RWPE2 (cell line): ENCODE measurements around the gene FXR2.

Experiments
- ATAC-seq: fragments of 200-7000 bp; cut with Tn5 transposase; 3 replicates; pipeline ENCODE4 v1.9.1; 2021; ENCODE audit warnings: low read depth
- DNase-seq: peaks from one replicate; pipeline ENCODE4 v3.0.0-alpha.2; 2020; ENCODE audit warnings: low spot score
- H3K27ac ChIP-seq: fragments of 450-650 bp; 2 replicates; pipeline ENCODE4 v1.5.1; 2017; ENCODE audit warnings: mild to moderate bottlenecking; ENCODE audit not compliant: poor library complexity, severe bottlenecking
- H3K27me3 ChIP-seq: fragments of 250-450 bp; sonication (Bioruptor Pico); 2 replicates; pipeline ENCODE4 v1.5.1; 2021; ENCODE audit warnings: mild to moderate bottlenecking, moderate library complexity; ENCODE audit not compliant: insufficient read depth, poor library complexity, severe bottlenecking
- H3K36me3 ChIP-seq: fragments of 250-450 bp; sonication (Bioruptor Pico); 2 replicates; pipeline ENCODE4 v1.5.1; 2020; ENCODE audit warnings: low read depth, mild to moderate bottlenecking, moderate library complexity
- H3K4me1 ChIP-seq: fragments of 250-450 bp; sonication (Bioruptor Pico); 2 replicates; pipeline ENCODE4 v1.5.1; 2021; ENCODE audit warnings: mild to moderate bottlenecking, moderate library complexity; ENCODE audit not compliant: insufficient read depth, poor library complexity, severe bottlenecking
- H3K4me3 ChIP-seq: fragments of 250-450 bp; sonication (Bioruptor Pico); 2 replicates; pipeline ENCODE4 v1.5.1; 2021; ENCODE audit warnings: mild to moderate bottlenecking, moderate library complexity; ENCODE audit not compliant: severe bottlenecking
- H3K9me3 ChIP-seq: fragments of 250-450 bp; sonication (Bioruptor Pico); 2 replicates; pipeline ENCODE4 v1.5.1; 2021; ENCODE audit warnings: mild to moderate bottlenecking, moderate library complexity; ENCODE audit not compliant: severe bottlenecking
- TF ChIP-seq, protein P1 (sequence below): fragments of 450-650 bp; IDR thresholded peaks from one replicate; pipeline ENCODE4 v1.5.1; 2017; ENCODE audit warnings: mild to moderate bottlenecking, moderate library complexity; ENCODE audit not compliant: poor library complexity, severe bottlenecking

Gene FXR2

GRCh38 chr17:7589204-7589868 is 25.4 kb downstream of the FXR2 start:
- Histone ChIP-seq H3K9me3 (no peaks in the 10 kb centered on the region), H3K4me1 (peaks cover 17% of the 10 kb centered on the region), H3K4me3 (peak overlapping the region; percentile 66), H3K36me3 (peaks cover 58% of the 10 kb centered on the region), H3K27ac (peak overlapping the region; percentile 97), H3K27me3 (no peaks in the 10 kb centered on the region)
- peak; percentile 89 for DNase-seq
- TF ChIP-seq, protein P1, sequence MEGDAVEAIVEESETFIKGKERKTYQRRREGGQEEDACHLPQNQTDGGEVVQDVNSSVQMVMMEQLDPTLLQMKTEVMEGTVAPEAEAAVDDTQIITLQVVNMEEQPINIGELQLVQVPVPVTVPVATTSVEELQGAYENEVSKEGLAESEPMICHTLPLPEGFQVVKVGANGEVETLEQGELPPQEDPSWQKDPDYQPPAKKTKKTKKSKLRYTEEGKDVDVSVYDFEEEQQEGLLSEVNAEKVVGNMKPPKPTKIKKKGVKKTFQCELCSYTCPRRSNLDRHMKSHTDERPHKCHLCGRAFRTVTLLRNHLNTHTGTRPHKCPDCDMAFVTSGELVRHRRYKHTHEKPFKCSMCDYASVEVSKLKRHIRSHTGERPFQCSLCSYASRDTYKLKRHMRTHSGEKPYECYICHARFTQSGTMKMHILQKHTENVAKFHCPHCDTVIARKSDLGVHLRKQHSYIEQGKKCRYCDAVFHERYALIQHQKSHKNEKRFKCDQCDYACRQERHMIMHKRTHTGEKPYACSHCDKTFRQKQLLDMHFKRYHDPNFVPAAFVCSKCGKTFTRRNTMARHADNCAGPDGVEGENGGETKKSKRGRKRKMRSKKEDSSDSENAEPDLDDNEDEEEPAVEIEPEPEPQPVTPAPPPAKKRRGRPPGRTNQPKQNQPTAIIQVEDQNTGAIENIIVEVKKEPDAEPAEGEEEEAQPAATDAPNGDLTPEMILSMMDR: peak; percentile 96
- peak; percentile 55 for ATAC-seq

DNA sequence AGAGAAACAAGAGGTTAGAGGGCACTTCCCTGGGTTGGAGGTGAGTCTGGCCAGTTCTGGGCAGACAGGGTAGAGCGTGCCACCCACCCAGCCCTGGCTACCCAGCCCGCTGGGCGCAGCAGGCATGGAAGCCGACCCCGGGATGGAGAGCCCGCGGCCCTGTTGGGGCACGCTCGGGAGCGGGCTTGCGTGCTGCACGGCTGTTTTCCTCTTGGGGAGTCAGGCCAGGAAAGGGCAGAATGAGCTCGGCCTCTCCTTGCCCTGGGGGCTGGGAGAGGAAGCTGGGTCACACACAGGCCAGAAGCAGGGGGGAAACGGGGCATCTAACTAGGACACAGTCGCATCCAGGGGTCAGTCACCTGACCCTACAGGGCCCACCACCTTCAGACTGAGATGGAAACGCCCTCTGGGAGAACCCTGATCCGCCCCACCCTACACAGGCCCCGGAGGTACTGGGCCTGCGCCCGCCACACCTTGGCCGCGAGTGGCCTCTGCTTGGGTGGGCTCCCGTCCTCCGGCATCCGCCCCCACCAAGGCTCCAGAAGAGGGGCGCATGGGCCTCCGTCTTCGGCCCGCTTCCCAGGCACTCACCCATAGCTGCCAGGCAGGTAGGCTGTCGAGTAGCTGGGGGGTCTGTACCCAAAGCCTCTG is 26.0 kb downstream of the FXR2 start:
- no peaks in the 10 kb centered on the region for H3K9me3 ChIP-seq
- TF ChIP-seq, protein P1: no peak
- DNase-seq: no peak
- peaks cover 17% of the 10 kb centered on the region for H3K4me1 ChIP-seq
- peaks cover 52% of the 10 kb centered on the region for H3K36me3 ChIP-seq
- peak overlapping the region; percentile 97 for H3K27ac ChIP-seq
- H3K27me3 ChIP-seq: no peaks in the 10 kb centered on the region
- H3K4me3 ChIP-seq: peak overlapping the region; percentile 66
- ATAC-seq: peak; percentile 3; the same call in 2 of the 3 replicates

DNA sequence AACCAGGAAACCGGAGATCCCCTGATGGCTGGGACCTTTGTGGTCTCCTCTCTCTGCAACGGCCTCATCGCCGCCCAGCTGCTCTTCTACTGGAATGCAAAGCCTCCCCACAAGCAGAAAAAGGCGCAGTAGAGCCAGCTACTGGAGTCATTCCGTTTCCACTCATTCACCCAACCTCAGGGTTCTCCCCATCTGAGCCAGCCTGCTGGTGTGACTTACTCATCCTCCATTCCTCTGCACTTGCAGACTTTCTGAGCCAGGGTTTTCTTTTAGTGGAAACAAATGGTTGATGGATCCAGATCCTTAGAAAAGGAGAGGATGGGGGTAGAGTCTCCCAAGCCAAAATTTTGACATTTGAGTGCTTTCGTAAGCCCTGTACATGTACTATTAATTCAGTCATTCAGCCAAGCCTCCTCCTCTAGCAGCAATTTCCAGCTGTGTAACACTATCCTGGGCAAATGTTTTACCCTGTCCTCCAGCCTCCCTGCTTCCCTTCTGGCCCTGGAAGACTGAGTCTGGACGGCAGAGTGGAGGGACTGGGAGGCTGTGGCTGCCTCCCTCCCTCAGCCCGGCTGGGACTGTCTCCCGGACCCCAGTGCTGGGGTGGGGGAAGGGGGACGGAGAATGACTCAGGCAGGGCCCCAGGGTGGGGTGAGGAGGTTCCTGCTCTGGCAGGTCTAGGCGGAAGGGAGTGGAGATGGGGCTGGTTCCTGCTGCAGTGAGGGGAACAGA is 27.1 kb downstream of the FXR2 start:
- no peaks in the 10 kb centered on the region for H3K27me3 ChIP-seq
- H3K36me3 ChIP-seq: peaks cover 41% of the 10 kb centered on the region
- peak overlapping the region; percentile 97 for H3K27ac ChIP-seq
- peaks cover 24% of the 10 kb centered on the region for H3K4me1 ChIP-seq
- peak overlapping the region; percentile 66 for H3K4me3 ChIP-seq
- TF ChIP-seq, protein P1: no peak
- DNase-seq (peak; percentile 86), ATAC-seq (peak; percentile 33)
- H3K9me3 ChIP-seq: no peaks in the 10 kb centered on the region

DNA sequence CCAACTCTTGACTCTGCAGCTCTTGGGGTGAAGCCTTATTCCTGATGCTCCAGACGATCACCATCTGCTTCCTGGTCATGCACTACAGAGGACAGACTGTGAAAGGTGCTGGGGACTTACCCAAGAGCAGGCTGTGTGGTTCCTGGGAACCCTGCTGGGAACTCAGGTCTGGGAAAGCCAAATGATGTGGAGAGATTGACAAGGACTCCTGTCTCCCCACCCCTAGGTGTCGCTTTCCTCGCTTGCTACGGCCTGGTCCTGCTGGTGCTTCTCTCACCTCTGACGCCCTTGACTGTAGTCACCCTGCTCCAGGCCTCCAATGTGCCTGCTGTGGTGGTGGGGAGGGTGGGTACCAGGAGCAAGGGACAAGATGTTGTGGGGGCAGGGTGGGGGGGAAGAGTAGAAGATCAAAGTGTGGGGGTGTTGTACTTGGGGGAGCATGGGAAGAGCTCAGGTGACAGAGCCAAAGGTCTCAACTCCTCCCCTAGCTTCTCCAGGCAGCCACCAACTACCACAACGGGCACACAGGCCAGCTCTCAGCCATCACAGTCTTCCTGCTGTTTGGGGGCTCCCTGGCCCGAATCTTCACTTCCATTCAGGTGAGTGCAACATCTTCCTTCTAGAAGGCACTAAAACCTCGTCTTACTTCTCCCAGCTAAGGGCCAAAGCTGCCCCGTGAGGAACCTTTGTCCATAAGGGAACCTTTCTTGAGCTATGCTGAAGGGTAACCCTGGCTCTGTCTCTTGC is 27.9 kb downstream of the FXR2 start:
- H3K4me3 ChIP-seq: peak overlapping the region; percentile 66
- H3K27ac ChIP-seq: peak overlapping the region; percentile 97
- no peak for DNase-seq
- no peaks in the 10 kb centered on the region for H3K27me3 ChIP-seq
- H3K9me3 ChIP-seq: no peaks in the 10 kb centered on the region
- peaks cover 33% of the 10 kb centered on the region for H3K36me3 ChIP-seq
- no peak for ATAC-seq
- TF ChIP-seq, protein P1: peak; percentile 71
- H3K4me1 ChIP-seq: peaks cover 24% of the 10 kb centered on the region
